MG63 (cell line): ENCODE data around the gene WDR38. TPM values are rescaled to one million over a fixed set of nuclear protein-coding genes. Genes with fewer than 3 reads are reported as not detected.

Source experiments
- DNase-seq: peaks from one replicate; pipeline ENCODE4 v3.0.0-alpha.2; 2020
- H3K27me3 ChIP-seq: fragments of 250-450 bp; sonication (Bioruptor Pico); 2 replicates; pipeline ENCODE4 v1.5.1; 2020; ENCODE audit warnings: mild to moderate bottlenecking, moderate library complexity
- H3K36me3 ChIP-seq: fragments of 250-450 bp; sonication (Bioruptor Pico); 2 replicates; pipeline ENCODE4 v1.5.1; 2020; ENCODE audit warnings: mild to moderate bottlenecking, moderate library complexity
- H3K4me3 ChIP-seq: fragments of 250-450 bp; sonication (Bioruptor Pico); 2 replicates; pipeline ENCODE4 v1.5.1; 2020; ENCODE audit warnings: mild to moderate bottlenecking, moderate library complexity
- H3K9me3 ChIP-seq: fragments of 250-450 bp; sonication (Bioruptor Pico); 2 replicates; pipeline ENCODE4 v1.5.1; 2020; ENCODE audit warnings: mild to moderate bottlenecking, moderate library complexity
- total RNA-seq: library from RNA; depleted of rRNA; stranded (reverse); fragments of >200 nt; shearing (Covaris generic); gene quantifications from 2 replicates; pipeline ENCODE4 v1.2.3, GENCODE V29; 2014; ENCODE audit warnings: low replicate concordance; rRNA removed

WDR38 gene
- total RNA-seq, 1 experiment from 2014 or later = not detected

DNA sequence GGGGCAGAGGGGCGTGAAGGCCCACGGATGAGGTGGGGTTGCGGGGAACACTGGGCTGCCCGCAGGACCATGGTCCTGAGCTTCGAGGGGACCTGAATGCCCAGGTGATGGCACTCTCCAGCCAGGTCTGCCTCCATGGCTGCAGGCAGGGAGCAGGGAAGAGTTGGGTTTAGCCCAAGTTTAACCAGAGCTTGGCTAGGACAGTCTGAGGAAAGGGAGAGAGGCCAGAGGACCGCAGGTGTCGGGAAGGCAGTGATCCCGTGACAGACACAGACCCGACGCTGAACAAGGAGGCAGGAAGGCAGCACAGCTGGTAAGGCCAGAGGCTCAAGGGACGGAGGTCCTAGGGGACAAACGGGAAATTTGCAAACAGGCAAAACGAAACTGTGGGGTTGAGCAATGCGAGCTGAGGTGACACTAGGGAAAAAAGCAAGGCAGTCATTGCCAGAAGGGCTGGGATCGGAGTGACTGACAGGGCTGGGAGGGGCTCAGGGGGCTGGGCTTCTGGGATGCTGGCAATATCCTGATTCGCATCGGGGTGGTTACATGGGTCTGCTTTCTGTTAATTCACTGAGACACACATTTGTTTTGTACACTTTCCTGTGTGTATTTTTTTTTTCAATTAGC is 33.7 kb downstream of the WDR38 start:
- no peaks in the 10 kb centered on the region for H3K27me3 ChIP-seq
- H3K9me3 ChIP-seq = no peaks in the 10 kb centered on the region
- H3K36me3 ChIP-seq = peaks cover 19% of the 10 kb centered on the region
- no peak overlapping the region for H3K4me3 ChIP-seq
- DNase-seq = no peak

DNA sequence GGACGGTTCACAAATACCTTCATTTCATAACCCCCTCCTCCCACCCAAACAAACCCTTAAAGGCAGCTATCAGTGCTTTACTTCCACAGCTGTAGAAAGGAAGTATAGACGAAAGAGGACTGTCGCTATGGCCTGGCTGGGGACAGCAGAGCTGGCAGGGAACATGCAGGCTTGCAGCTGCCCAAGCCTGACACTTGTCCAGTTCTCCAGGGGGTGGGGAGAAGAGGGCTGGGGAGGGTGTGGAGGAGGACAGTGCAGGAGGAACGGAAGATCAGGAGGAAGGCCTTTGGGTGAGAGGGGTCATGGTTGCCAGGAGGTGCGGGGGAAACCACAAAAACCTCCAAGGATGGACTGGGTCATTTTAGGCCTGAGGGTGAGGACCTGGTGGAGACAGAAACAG is 34.6 kb downstream of the WDR38 start:
- peaks cover 17% of the 10 kb centered on the region for H3K36me3 ChIP-seq
- H3K27me3 ChIP-seq = no peaks in the 10 kb centered on the region
- no peak overlapping the region for H3K4me3 ChIP-seq
- H3K9me3 ChIP-seq = no peaks in the 10 kb centered on the region
- DNase-seq = no peak

DNA sequence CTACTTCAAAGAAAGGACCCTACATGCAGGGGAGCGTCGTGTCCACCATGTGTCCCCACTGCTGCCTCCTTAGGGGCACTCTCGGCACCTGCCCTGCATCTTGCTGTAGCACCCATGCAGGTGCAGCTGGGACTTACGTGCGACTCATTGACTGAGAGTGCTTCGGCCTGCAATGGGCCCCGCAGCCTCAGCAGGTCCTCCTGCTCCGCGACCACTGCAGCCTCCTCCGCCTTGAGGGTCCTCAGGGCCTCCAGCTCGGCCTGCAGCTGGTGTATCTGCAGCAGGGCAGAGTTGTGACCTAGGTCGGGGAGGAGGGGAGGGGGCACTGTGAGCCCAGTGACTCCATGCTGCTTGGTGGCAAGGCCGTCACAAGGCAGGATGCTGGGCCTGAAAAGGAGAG is 35.7 kb downstream of the WDR38 start:
- no peaks in the 10 kb centered on the region for H3K27me3 ChIP-seq
- no peak for DNase-seq

DNA sequence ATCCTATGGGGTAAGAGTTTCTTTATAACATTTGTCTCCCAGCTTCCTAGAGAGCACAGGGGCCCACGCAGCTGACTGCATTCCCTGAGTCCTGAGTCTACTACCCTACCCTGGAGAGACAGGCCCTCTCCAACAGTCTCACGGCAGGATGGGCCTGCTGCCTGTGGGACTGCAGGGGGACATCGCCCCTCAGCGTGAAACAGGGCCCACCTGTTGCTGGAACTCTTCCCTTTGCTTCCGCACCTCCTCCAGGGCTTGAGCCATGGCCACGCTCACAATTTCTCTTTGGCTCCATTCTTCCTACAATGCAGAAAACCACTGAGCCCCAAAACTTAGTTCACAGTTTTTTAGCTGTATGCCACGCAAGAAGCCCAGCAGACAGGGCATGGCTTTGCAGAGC is 36.9 kb downstream of the WDR38 start:
- Histone ChIP-seq H3K36me3 (peaks cover 18% of the 10 kb centered on the region), H3K27me3 (no peaks in the 10 kb centered on the region), H3K9me3 (no peaks in the 10 kb centered on the region), H3K4me3 (no peak overlapping the region)
- no peak for DNase-seq

More for the DNA sequence above, 35.7 kb downstream of the WDR38 start:
- H3K36me3 ChIP-seq = peaks cover 22% of the 10 kb centered on the region
- no peaks in the 10 kb centered on the region for H3K9me3 ChIP-seq
- no peak overlapping the region for H3K4me3 ChIP-seq

DNA sequence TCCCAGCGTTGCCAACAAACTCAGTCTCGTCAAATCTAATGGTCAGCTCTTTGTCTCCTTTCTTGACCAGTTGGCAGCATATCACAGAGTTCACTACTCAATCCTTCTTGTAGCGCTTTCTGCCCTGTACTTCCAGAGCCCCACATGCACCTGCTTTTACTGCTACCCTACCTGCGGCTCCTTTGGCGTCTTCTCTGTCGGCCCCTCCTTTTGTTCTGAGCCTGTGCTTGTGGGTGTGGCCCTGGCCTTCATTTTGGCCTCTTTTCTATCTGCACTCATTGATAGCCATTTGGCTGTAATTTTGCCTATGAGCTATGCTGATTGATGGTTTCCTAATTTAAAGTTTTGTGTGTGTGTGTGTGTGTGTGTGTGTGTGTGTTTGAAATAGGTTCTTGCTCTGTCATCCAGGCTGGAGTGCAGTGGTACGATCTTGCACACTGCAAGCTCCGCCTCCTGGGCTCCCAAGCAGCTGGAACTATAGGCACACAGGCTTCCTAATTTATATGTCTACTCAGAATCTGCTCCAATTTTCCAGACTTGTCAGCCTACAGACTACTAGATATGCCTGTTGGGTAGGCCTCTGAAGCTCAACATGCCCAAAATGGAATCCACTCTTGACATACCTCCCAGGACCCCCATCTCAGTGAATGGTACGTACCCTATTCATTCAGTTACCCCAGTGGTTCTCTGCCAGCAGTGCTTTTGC is 40.9 kb downstream of the WDR38 start:
- H3K36me3 ChIP-seq = peaks cover 23% of the 10 kb centered on the region
- H3K4me3 ChIP-seq = no peak overlapping the region
- H3K9me3 ChIP-seq = no peaks in the 10 kb centered on the region
- no peaks in the 10 kb centered on the region for H3K27me3 ChIP-seq
- DNase-seq = no peak

DNA sequence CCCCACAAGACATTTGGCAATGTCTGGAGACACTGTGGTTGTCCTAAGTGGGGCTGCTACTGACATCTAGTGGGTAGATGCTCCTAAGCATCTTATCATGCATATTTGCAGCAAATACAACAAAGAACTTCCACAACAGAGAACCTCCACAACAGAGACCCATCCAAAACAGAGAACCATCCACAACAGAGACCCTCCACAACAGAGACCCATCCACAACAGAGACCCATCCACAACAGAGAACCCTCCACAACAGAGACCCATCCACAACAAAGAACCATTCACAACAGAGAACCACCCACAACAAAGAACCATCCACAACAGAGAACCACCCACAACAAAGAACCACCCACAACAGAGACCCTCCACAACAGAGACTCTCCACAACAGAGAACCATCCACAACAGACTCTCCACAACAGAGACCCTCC is 41.5 kb downstream of the WDR38 start:
- H3K36me3 ChIP-seq = peaks cover 25% of the 10 kb centered on the region
- H3K9me3 ChIP-seq = no peaks in the 10 kb centered on the region
- no peak for DNase-seq

DNA sequence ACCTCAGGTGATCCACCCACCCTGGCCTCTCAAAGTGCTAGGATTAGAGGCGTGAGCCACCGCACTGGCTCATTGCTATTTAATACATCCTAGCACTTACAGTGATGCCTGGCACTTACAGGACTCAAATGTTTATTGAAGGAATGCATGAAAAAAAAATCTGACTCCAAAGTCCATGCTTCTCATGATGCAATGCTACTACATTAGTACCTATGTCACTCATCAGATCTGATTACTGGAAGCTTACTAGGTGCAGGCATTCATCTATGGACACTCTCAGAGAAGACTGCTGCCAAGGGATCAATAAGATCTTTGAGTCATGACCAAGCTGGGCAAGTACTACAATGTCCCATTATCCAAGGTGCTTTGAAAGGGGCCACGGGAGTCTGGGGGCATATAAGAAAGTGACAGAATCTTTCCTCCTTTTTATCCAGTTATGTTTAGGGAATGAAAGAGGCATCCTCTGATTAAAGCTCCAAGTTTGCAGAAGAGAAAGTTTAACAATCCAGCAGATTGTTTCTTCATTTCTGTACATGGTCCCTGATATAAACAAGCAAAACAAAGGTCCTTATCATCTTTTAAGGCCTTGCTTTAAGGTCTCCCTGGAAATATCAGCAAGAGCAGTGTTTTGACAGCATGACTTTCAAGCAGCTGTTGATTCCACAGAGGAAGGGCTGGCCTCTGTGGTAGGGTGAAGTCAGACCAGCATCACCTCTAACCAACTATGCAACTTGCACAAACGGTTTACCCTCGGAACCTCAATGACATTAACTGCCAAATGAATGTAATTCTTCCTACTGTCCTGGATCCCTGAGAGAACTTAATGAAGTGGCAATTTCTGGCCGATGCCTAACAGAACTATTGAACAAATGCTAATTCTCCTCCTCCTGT is 44.6 kb downstream of the WDR38 start:
- no peak for DNase-seq
- Histone ChIP-seq H3K36me3 (peaks cover 30% of the 10 kb centered on the region), H3K9me3 (no peaks in the 10 kb centered on the region), H3K4me3 (no peak overlapping the region), H3K27me3 (no peaks in the 10 kb centered on the region)

More for the DNA sequence above, 41.5 kb downstream of the WDR38 start:
- Histone ChIP-seq H3K4me3 (no peak overlapping the region), H3K27me3 (no peaks in the 10 kb centered on the region)

DNA sequence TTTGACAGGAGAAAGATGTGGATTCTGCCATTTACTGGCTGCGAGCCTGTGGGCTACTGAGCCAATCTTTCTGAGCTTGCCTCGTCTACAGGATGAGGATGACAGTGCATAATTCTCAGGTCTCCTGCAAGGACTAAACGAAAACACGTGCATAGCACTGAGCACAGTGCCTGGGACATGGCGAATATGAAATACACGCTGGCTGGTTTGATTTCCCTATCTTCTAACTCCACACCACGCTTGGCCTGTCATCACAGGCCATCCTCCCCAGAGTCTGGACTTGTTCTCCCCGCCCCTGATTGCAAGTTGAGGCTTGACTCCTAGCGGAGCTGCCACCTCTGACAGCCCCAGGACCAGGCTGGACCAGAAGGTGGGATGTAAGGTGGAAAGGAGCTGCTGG is 46.6 kb downstream of the WDR38 start:
- Histone ChIP-seq H3K9me3 (no peaks in the 10 kb centered on the region), H3K36me3 (peaks cover 25% of the 10 kb centered on the region), H3K27me3 (no peaks in the 10 kb centered on the region), H3K4me3 (no peak overlapping the region)
- no peak for DNase-seq

DNA sequence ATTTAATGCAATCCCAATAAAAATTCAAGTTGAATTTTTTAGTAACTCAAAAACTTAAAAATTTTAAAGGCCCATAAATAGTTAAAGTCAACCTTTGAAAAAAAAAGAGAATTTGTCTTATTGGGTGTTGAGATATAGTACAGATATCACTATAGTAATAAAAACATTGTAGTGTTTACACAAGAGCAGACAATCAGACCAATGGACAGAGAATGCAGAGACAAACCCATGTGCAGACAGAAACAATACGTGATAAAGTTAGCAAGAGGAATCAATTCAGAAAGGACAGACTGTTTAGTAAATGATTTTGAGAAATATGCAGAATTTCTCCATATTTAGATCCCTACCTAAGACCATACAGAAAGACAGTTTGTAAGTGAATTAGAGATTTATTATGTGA is 53.7 kb downstream of the WDR38 start:
- H3K4me3 ChIP-seq = no peak overlapping the region
- H3K36me3 ChIP-seq = peaks cover 26% of the 10 kb centered on the region
- DNase-seq = no peak
- no peaks in the 10 kb centered on the region for H3K27me3 ChIP-seq
- H3K9me3 ChIP-seq = no peaks in the 10 kb centered on the region

Other genes starting within 250 kb of the WDR38 start
- gene NR6A1, start 82.1 kb upstream of the WDR38 start, total RNA-seq = 0.37 and 2.5 TPM in 2 replicates
- gene OLFML2A, start 76.3 kb upstream of the WDR38 start, total RNA-seq = 0.20 and 1.5 TPM in 2 replicates
- 3,004 and 3,358 TPM in 2 replicates for gene RPL35, start 8.5 kb downstream of the WDR38 start, total RNA-seq
- 48.0 and 59.7 TPM in 2 replicates for gene ARPC5L, start 8.7 kb downstream of the WDR38 start, total RNA-seq
- gene GOLGA1, start 87.6 kb downstream of the WDR38 start, total RNA-seq = 13.3 and 14.6 TPM in 2 replicates